CD4-positive, alpha-beta T cell (primary cell): ENCODE results near the gene NDUFB1. TPM values are rescaled to one million over a fixed set of nuclear protein-coding genes. Genes with fewer than 3 reads are reported as not detected.

Experiments used
- ATAC-seq: fragments of 200-7000 bp; cut with Tn5 transposase; one replicate; pipeline ENCODE4 v1.10.0; 2022; ENCODE audit warnings: mild to moderate bottlenecking; ENCODE audit not compliant: poor library complexity
- CTCF ChIA-PET: fragments of 350-600 bp; sonication (Branson Sonifier 250); formaldehyde crosslinking; loops from one replicate; lab custom pipeline; 2021; ENCODE audit warnings: antibody characterized with exemption, inconsistent platforms; lab: Charles Lee
- POLR2A ChIA-PET: fragments of 350-600 bp; sonication (Branson Sonifier 250); formaldehyde crosslinking; loops from one replicate; lab custom pipeline; 2021; ENCODE audit warnings: antibody characterized with exemption, inconsistent platforms; lab: Charles Lee
- DNase-seq, 14 experiments: peaks; one replicate each; pipeline ENCODE4 v3.0.0-alpha.2; 2013 to 2020; ENCODE audit warnings: mixed read lengths in 2 of 14
- H3K27ac ChIP-seq, 2 donors: one replicate each; pipeline versions ENCODE4 v1.5.1 to v1.7.0; 2013; ENCODE audit warnings: low read length in 2 of 2, low read depth in 1 of 2, mild to moderate bottlenecking in 1 of 2
- H3K27me3 ChIP-seq, 2 experiments: 1 replicate in 1 of 2; 2 replicates in 1 of 2; pipeline versions ENCODE4 v1.6.1 to v1.7.0; 2013; ENCODE audit warnings: low read length in 2 of 2, control low read depth in 1 of 2, mild to moderate bottlenecking in 1 of 2, moderate library complexity in 1 of 2; ENCODE audit not compliant: insufficient read depth in 2 of 2, control insufficient read depth in 1 of 2
- H3K36me3 ChIP-seq: one replicate; pipeline ENCODE4 v1.6.1; 2013; ENCODE audit warnings: low read length, control low read depth; ENCODE audit not compliant: insufficient read depth
- H3K4me1 ChIP-seq: one replicate; pipeline ENCODE4 v1.6.1; 2013; ENCODE audit warnings: low read length, control low read depth; ENCODE audit not compliant: insufficient read depth
- H3K4me3 ChIP-seq: one replicate; pipeline ENCODE4 v1.5.1; 2013; ENCODE audit warnings: mild to moderate bottlenecking, low read length, moderate library complexity
- H3K9me3 ChIP-seq, 2 experiments: 1 replicate in 1 of 2; 2 replicates in 1 of 2; pipeline versions ENCODE4 v1.6.1 to v1.7.0; 2013; ENCODE audit warnings: low read length in 2 of 2, mild to moderate bottlenecking in 2 of 2, control low read depth in 1 of 2, moderate library complexity in 1 of 2; ENCODE audit not compliant: control insufficient read depth in 1 of 2, insufficient read depth in 1 of 2
- H3K27ac Mint-ChIP-seq: one replicate; pipeline ENCODE4 v1.8.0; 2020; ENCODE audit warnings: mixed read lengths
- H3K27me3 Mint-ChIP-seq: one replicate; pipeline ENCODE4 v1.8.0; 2021; ENCODE audit warnings: mixed read lengths
- H3K36me3 Mint-ChIP-seq: one replicate; pipeline ENCODE4 v1.8.0; 2021; ENCODE audit warnings: low read depth, mixed read lengths
- H3K4me1 Mint-ChIP-seq: one replicate; pipeline ENCODE4 v1.8.0; 2021; ENCODE audit warnings: low read depth, mixed read lengths
- H3K4me3 Mint-ChIP-seq: one replicate; pipeline ENCODE4 v1.8.0; 2020; ENCODE audit warnings: mild to moderate bottlenecking, mixed read lengths
- H3K9me3 Mint-ChIP-seq: one replicate; pipeline ENCODE4 v1.8.0; 2020; ENCODE audit warnings: mixed read lengths
- intact Hi-C, 2 experiments: fragments of 100-400 bp; cut with DNase I in 1 of 2; cut with micrococcal nuclease in 1 of 2; formaldehyde crosslinking; loops; one replicate each; pipeline versions ENCODE4 v1.15.1 to v1.9.0; 2023 to 2025; cut with DNase I, micrococcal nuclease
- total RNA-seq, 174 experiments: library from RNA in 2 of 174; stranded (reverse) in 2 of 174; gene quantifications; one replicate each; pipeline ENCODE4 v1.2.3 and lab custom pipeline; 2021 to 2026
- TF ChIP-seq, protein P1 (sequence below): fragments of 200-600 bp; IDR thresholded peaks from one replicate; pipeline ENCODE4 v1.8.0; 2022; ENCODE audit warnings: antibody characterized with exemption, mild to moderate bottlenecking

The NDUFB1 gene
- total RNA-seq, 2 experiments from 2014 or later = 45.3 to 48.1 TPM

- Mint-ChIP-seq H3K27ac (no peak overlapping the region), H3K4me1 (peaks cover 41% of the 10 kb centered on the region), H3K4me3 (no peak overlapping the region), H3K27me3 (no peaks in the 10 kb centered on the region), H3K9me3 (no peaks in the 10 kb centered on the region), H3K36me3 (peaks cover 16% of the 10 kb centered on the region)
- DNase-seq (no peak), ATAC-seq (no peak)
- Histone ChIP-seq H3K36me3 (peaks cover 6% of the 10 kb centered on the region), H3K4me1 (peaks cover 12% of the 10 kb centered on the region), H3K27me3 (no peaks in the 10 kb centered on the region), H3K27ac (no peak overlapping the region), H3K4me3 (no peak overlapping the region), H3K9me3 (no peaks in the 10 kb centered on the region)
- ChIA-PET CTCF (no interaction called here), POLR2A (interaction anchor here (0.5 kb wide), 1 partner anchor 38 kb away, joined by 3 read pairs; no protein-coding TSS in a partner anchor)
- TF ChIP-seq, protein P1, sequence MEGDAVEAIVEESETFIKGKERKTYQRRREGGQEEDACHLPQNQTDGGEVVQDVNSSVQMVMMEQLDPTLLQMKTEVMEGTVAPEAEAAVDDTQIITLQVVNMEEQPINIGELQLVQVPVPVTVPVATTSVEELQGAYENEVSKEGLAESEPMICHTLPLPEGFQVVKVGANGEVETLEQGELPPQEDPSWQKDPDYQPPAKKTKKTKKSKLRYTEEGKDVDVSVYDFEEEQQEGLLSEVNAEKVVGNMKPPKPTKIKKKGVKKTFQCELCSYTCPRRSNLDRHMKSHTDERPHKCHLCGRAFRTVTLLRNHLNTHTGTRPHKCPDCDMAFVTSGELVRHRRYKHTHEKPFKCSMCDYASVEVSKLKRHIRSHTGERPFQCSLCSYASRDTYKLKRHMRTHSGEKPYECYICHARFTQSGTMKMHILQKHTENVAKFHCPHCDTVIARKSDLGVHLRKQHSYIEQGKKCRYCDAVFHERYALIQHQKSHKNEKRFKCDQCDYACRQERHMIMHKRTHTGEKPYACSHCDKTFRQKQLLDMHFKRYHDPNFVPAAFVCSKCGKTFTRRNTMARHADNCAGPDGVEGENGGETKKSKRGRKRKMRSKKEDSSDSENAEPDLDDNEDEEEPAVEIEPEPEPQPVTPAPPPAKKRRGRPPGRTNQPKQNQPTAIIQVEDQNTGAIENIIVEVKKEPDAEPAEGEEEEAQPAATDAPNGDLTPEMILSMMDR = no peak
- intact Hi-C loops = loop anchor here in 1 of 2 experiments (10.0 kb wide), 1 partner anchor 1765 kb away; the partner anchor contains the start of gene NRDE2
Observed at GRCh38 chr14:92099802-92100201, 21.7 kb downstream of the NDUFB1 start.

- Histone ChIP-seq H3K27ac (no peak overlapping the region), H3K4me1 (no peaks in the 10 kb centered on the region), H3K9me3 (no peaks in the 10 kb centered on the region), H3K4me3 (no peak overlapping the region), H3K36me3 (peaks cover 38% of the 10 kb centered on the region), H3K27me3 (no peaks in the 10 kb centered on the region)
- no peaks in the 10 kb centered on the region for H3K27me3 Mint-ChIP-seq
- ATAC-seq (no peak), DNase-seq (peak in 4 of 14 experiments; percentile 8 to 41 (median 24))
- intact Hi-C loops = no loop called here
- TF ChIP-seq, protein P1 = no peak
- ChIA-PET CTCF (interaction anchor here (0.7 to 1.2 kb wide), 2 partner anchors 29 to 55 kb away, joined by 4 to 5 read pairs; partner anchors contain the start of gene CPSF2), POLR2A (no interaction called here)
- H3K36me3 Mint-ChIP-seq = peaks cover 56% of the 10 kb centered on the region
- H3K4me3 Mint-ChIP-seq = no peak overlapping the region
- H3K4me1 Mint-ChIP-seq = no peaks in the 10 kb centered on the region
- no peak overlapping the region for H3K27ac Mint-ChIP-seq
- no peaks in the 10 kb centered on the region for H3K9me3 Mint-ChIP-seq
Observed at GRCh38 chr14:92093320-92093719, 28.2 kb downstream of the NDUFB1 start.

DNA sequence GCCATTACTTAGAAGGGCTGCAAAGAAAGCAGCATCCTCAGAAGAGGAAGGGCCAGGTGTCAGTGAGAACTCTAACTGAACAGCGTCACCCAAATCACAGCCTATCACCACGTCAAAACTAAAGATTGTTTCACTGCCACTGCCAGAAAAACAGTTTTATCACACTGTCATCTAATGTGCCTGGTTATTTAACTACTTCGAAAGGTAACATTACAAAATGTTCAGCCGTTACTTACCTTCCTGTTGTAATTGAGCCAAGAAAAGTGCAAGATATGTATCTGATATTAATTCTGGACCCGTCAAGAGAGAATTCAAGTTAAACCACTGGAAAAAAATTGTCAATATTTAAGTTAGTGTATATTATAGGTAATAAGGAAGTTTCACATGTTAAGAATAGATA is 33.0 kb downstream of the NDUFB1 start:
- no peak overlapping the region for H3K4me3 Mint-ChIP-seq
- ChIA-PET POLR2A (interaction anchor here (0.7 kb wide), 1 partner anchor 36 kb away, joined by 4 read pairs; no protein-coding TSS in a partner anchor), CTCF (no interaction called here)
- no peaks in the 10 kb centered on the region for H3K4me1 Mint-ChIP-seq
- no peaks in the 10 kb centered on the region for H3K9me3 Mint-ChIP-seq
- DNase-seq (no peak), ATAC-seq (no peak)
- H3K27me3 Mint-ChIP-seq = no peaks in the 10 kb centered on the region
- TF ChIP-seq, protein P1 = no peak
- H3K36me3 Mint-ChIP-seq = peaks cover 68% of the 10 kb centered on the region
- peaks cover 58% of the 10 kb centered on the region for H3K36me3 ChIP-seq
- H3K27ac ChIP-seq = no peak overlapping the region
- intact Hi-C loops = no loop called here
- H3K4me3 ChIP-seq = no peak overlapping the region
- no peaks in the 10 kb centered on the region for H3K9me3 ChIP-seq
- no peaks in the 10 kb centered on the region for H3K27me3 ChIP-seq
- H3K27ac Mint-ChIP-seq = no peak overlapping the region
- H3K4me1 ChIP-seq = no peaks in the 10 kb centered on the region
